GM18867 (cell line): ENCODE results near the gene TRIM59.

Experiments
- ATAC-seq: cut with Tn5 transposase; IDR thresholded peaks from one replicate; pipeline ENCODE4 v1.9.1; 2021; ENCODE audit warnings: mild to moderate bottlenecking, moderate library complexity; ENCODE audit not compliant: unreplicated experiment

The TRIM59 gene

GRCh38 chr3:160403796-160404470 lies 45.7 kb downstream of the TRIM59 start:
- no peak for ATAC-seq

- no peak for ATAC-seq
Measured at GRCh38 chr3:160403028-160403545, 46.5 kb downstream of the TRIM59 start.

- no peak for ATAC-seq
Measured at GRCh38 chr3:160402221-160403027, 47.2 kb downstream of the TRIM59 start.

- ATAC-seq = no peak
Measured at GRCh38 chr3:160401291-160402095, 48.1 kb downstream of the TRIM59 start.

- peak; percentile 15 for ATAC-seq
Measured at GRCh38 chr3:160400702-160401150, 48.9 kb downstream of the TRIM59 start.

- peak; percentile 14 for ATAC-seq
Measured at GRCh38 chr3:160400030-160400701, 49.4 kb downstream of the TRIM59 start.

GRCh38 chr3:160399125-160400029 lies 50.2 kb downstream of the TRIM59 start, which contains the start of the genes IFT80 and SMC4:
Gene IFT80 (minus strand): TSS chr3:160399225. CDS start chr3:160384600, 14,625 bp downstream.
Gene SMC4 (plus strand): TSS chr3:160399650. CDS start chr3:160400827, 1,177 bp downstream.
- ATAC-seq = peak; percentile 92

- peak; percentile 3 for ATAC-seq
Measured at GRCh38 chr3:160398820-160399124, 50.8 kb downstream of the TRIM59 start.

GRCh38 chr3:160395297-160395696 lies 54.3 kb downstream of the TRIM59 start:
- ATAC-seq = no peak

- no peak for ATAC-seq
Measured at GRCh38 chr3:160394009-160394392, 55.6 kb downstream of the TRIM59 start.

- no peak for ATAC-seq
Measured at GRCh38 chr3:160393346-160394008, 56.1 kb downstream of the TRIM59 start.

- no peak for ATAC-seq
Measured at GRCh38 chr3:160392798-160393197, 56.8 kb downstream of the TRIM59 start.

GRCh38 chr3:160390565-160391138 lies 58.9 kb downstream of the TRIM59 start:
- no peak for ATAC-seq
